Large intestine (tissue), 3 donors: Measurements from ENCODE around the gene TCF4. TPM values are rescaled to one million over a fixed set of nuclear protein-coding genes. Genes with fewer than 3 reads are reported as not detected.

Experiments
- DNase-seq, 2 donors: peaks; one replicate each; pipeline versions ENCODE4 v3.0.0 to v3.0.0-alpha.2; 2013
- H3K27ac ChIP-seq: one replicate; pipeline ENCODE4 v1.5.1; 2013; ENCODE audit warnings: low read length
- H3K27me3 ChIP-seq: 2 replicates; pipeline ENCODE4 v1.6.1; 2013; ENCODE audit warnings: low read length; ENCODE audit not compliant: control insufficient read depth, insufficient read depth
- H3K36me3 ChIP-seq: 2 replicates; pipeline ENCODE4 v1.6.1; 2013; ENCODE audit warnings: low read length; ENCODE audit not compliant: control insufficient read depth, insufficient read depth
- H3K4me1 ChIP-seq: one replicate; pipeline ENCODE4 v1.6.1; 2013; ENCODE audit warnings: low read length; ENCODE audit not compliant: control insufficient read depth, insufficient read depth
- H3K4me3 ChIP-seq: one replicate; pipeline ENCODE4 v1.5.1; 2013; ENCODE audit warnings: low read length
- H3K9me3 ChIP-seq: one replicate; pipeline ENCODE4 v1.6.1; 2013; ENCODE audit warnings: mild to moderate bottlenecking, low read depth, low read length, moderate library complexity; ENCODE audit not compliant: control insufficient read depth
- WGBS: methylation state at CpG from one replicate; pipeline ENCODE4 v1.1.5; 2013; ENCODE audit warnings: low lambda C conversion rate; ENCODE audit not compliant: insufficient coverage; 5-methylcytosine and 5-hydroxymethylcytosine counted together
- polyA plus RNA-seq: library from polyadenylated mRNA; unstranded; fragments of 120-200 nt; gene quantifications from one replicate; pipeline ENCODE4 v1.2.1, GENCODE V29; 2013

TCF4 gene
- polyA plus RNA-seq, 1 donor, result 42.5 TPM

- Histone ChIP-seq H3K4me1 (no peaks in the 10 kb centered on the region), H3K4me3 (no peak overlapping the region), H3K27me3 (no peaks in the 10 kb centered on the region), H3K9me3 (no peaks in the 10 kb centered on the region), H3K36me3 (no peaks in the 10 kb centered on the region), H3K27ac (no peak overlapping the region)
- DNase-seq, result no peak
- WGBS, result 68% methylated on average over 4 of the region's 4 CpGs
Observed at GRCh38 chr18:55508651-55509050, 79.3 kb downstream of the TCF4 start.

- H3K4me3 ChIP-seq, result no peak overlapping the region
- H3K4me1 ChIP-seq, result no peaks in the 10 kb centered on the region
- no peaks in the 10 kb centered on the region for H3K27me3 ChIP-seq
- no peak for DNase-seq
- no peaks in the 10 kb centered on the region for H3K9me3 ChIP-seq
- WGBS, result no CpG with 5 or more reads among the region's 1 CpG
- no peaks in the 10 kb centered on the region for H3K36me3 ChIP-seq
- H3K27ac ChIP-seq, result no peak overlapping the region
Observed at GRCh38 chr18:55506074-55506473, 81.9 kb downstream of the TCF4 start.

- Histone ChIP-seq H3K4me1 (no peaks in the 10 kb centered on the region), H3K27me3 (no peaks in the 10 kb centered on the region), H3K4me3 (no peak overlapping the region), H3K36me3 (no peaks in the 10 kb centered on the region), H3K9me3 (no peaks in the 10 kb centered on the region), H3K27ac (no peak overlapping the region)
- no peak for DNase-seq
- 40% methylated on average over 1 of the region's 2 CpGs for WGBS
Observed at GRCh38 chr18:55504808-55505207, 83.2 kb downstream of the TCF4 start.

GRCh38 chr18:55503167-55503820, 84.7 kb downstream of the TCF4 start:
- Histone ChIP-seq H3K4me3 (no peak overlapping the region), H3K36me3 (no peaks in the 10 kb centered on the region), H3K4me1 (no peaks in the 10 kb centered on the region), H3K27ac (no peak overlapping the region), H3K27me3 (no peaks in the 10 kb centered on the region), H3K9me3 (no peaks in the 10 kb centered on the region)
- no peak for DNase-seq
- WGBS, result 85% methylated on average over 6 of the region's 7 CpGs

GRCh38 chr18:55501982-55502710, 85.8 kb downstream of the TCF4 start:
- no peaks in the 10 kb centered on the region for H3K27me3 ChIP-seq
- H3K36me3 ChIP-seq, result no peaks in the 10 kb centered on the region
- no peaks in the 10 kb centered on the region for H3K9me3 ChIP-seq
- DNase-seq, result no peak
- H3K4me1 ChIP-seq, result no peaks in the 10 kb centered on the region
- no peak overlapping the region for H3K4me3 ChIP-seq
- no CpG with 5 or more reads among the region's 2 CpGs for WGBS
- no peak overlapping the region for H3K27ac ChIP-seq

- H3K9me3 ChIP-seq, result no peaks in the 10 kb centered on the region
- WGBS, result no CpG with 5 or more reads among the region's 3 CpGs
- H3K36me3 ChIP-seq, result no peaks in the 10 kb centered on the region
- no peak for DNase-seq
- no peak overlapping the region for H3K27ac ChIP-seq
- no peak overlapping the region for H3K4me3 ChIP-seq
- no peaks in the 10 kb centered on the region for H3K4me1 ChIP-seq
- no peaks in the 10 kb centered on the region for H3K27me3 ChIP-seq
Observed at GRCh38 chr18:55501579-55501978, 86.4 kb downstream of the TCF4 start.

- H3K9me3 ChIP-seq, result no peaks in the 10 kb centered on the region
- no peaks in the 10 kb centered on the region for H3K27me3 ChIP-seq
- H3K4me3 ChIP-seq, result no peak overlapping the region
- DNase-seq, result no peak
- no peaks in the 10 kb centered on the region for H3K4me1 ChIP-seq
- 43% methylated on average over 1 of the region's 4 CpGs for WGBS
- H3K27ac ChIP-seq, result no peak overlapping the region
- no peaks in the 10 kb centered on the region for H3K36me3 ChIP-seq
Observed at GRCh38 chr18:55500316-55501086, 87.5 kb downstream of the TCF4 start.

- no peak overlapping the region for H3K27ac ChIP-seq
- H3K4me3 ChIP-seq, result no peak overlapping the region
- no peaks in the 10 kb centered on the region for H3K27me3 ChIP-seq
- H3K4me1 ChIP-seq, result no peaks in the 10 kb centered on the region
- no peaks in the 10 kb centered on the region for H3K36me3 ChIP-seq
- WGBS, result no CpG with 5 or more reads among the region's 3 CpGs
- no peak for DNase-seq
- H3K9me3 ChIP-seq, result no peaks in the 10 kb centered on the region
Observed at GRCh38 chr18:55499526-55499925, 88.5 kb downstream of the TCF4 start.

GRCh38 chr18:55497825-55498403, 90.1 kb downstream of the TCF4 start:
- no CpG with 5 or more reads among the region's 5 CpGs for WGBS
- Histone ChIP-seq H3K4me1 (no peaks in the 10 kb centered on the region), H3K36me3 (no peaks in the 10 kb centered on the region)

GRCh38 chr18:55494899-55495298, 93.1 kb downstream of the TCF4 start:
- Histone ChIP-seq H3K9me3 (no peaks in the 10 kb centered on the region), H3K27ac (no peak overlapping the region), H3K4me1 (no peaks in the 10 kb centered on the region), H3K36me3 (no peaks in the 10 kb centered on the region), H3K4me3 (no peak overlapping the region), H3K27me3 (no peaks in the 10 kb centered on the region)
- no peak for DNase-seq
- no CpG with 5 or more reads among the region's 1 CpG for WGBS

More at GRCh38 chr18:55497825-55498403, 90.1 kb downstream of the TCF4 start:
- Histone ChIP-seq H3K27me3 (no peaks in the 10 kb centered on the region), H3K4me3 (no peak overlapping the region), H3K9me3 (no peaks in the 10 kb centered on the region), H3K27ac (no peak overlapping the region)
- DNase-seq, result no peak
